IMR-90 (cell line): ENCODE data around the gene MLST8. TPM values are rescaled to one million over a fixed set of nuclear protein-coding genes. Genes with fewer than 3 reads are reported as not detected.
"Not testable (repeated sequence)": the region's sequence is repeated elsewhere in the genome, so short reads cannot be mapped to it uniquely, and the experiment has no call there.

Experiments
- ATAC-seq: fragments of 200-7000 bp; cut with Tn5 transposase; 2 replicates; pipeline ENCODE4 v1.9.1; 2020; ENCODE audit warnings: low read depth, mild to moderate bottlenecking, moderate library complexity
- BruUV-seq: library from RNA; stranded (reverse); fragments of 400-500 nt; replicated peaks from 2 replicates; lab custom pipeline; 2021; lab: Mats Ljungman, UMichigan
- CTCF ChIA-PET: fragments of 300-600 bp; formaldehyde crosslinking; extraction: SDS; loops from one replicate; lab custom pipeline; 2021; ENCODE audit warnings: antibody characterized with exemption; lab: Yijun Ruan, JAX
- POLR2A ChIA-PET: fragments of 300-600 bp; sonication (Branson Sonifier 250); formaldehyde crosslinking; loops from one replicate; lab custom pipeline; 2022; ENCODE audit warnings: antibody characterized with exemption; ENCODE audit not compliant: unreplicated experiment; lab: Charles Lee
- DNase-seq: peaks from one replicate; pipeline ENCODE4 v3.0.0; 2013
- H2AFZ ChIP-seq: replicated peaks from 2 replicates; pipeline ENCODE3; 2013; ENCODE audit warnings: low read length, mild to moderate bottlenecking; ENCODE audit not compliant: poor library complexity
- H2AK5ac ChIP-seq: 2 replicates; pipeline ENCODE4 v1.6.1; 2013; ENCODE audit warnings: low read depth, low read length, inconsistent platforms
- H2AK9ac ChIP-seq: replicated peaks from 2 replicates; pipeline ENCODE3; 2013; ENCODE audit warnings: mild to moderate bottlenecking, low read depth, low read length, moderate library complexity; ENCODE audit not compliant: poor library complexity
- H2BK120ac ChIP-seq: 2 replicates; pipeline ENCODE4 v1.6.1; 2013; ENCODE audit warnings: low read depth, low read length, inconsistent platforms
- H2BK15ac ChIP-seq: 3 replicates; pipeline ENCODE4 v1.6.1; 2013; ENCODE audit warnings: low read depth, low read length, inconsistent platforms
- H2BK20ac ChIP-seq: 2 replicates; pipeline ENCODE4 v1.6.1; 2013; ENCODE audit warnings: low read depth, mild to moderate bottlenecking, inconsistent platforms, low read length, moderate library complexity
- H2BK5ac ChIP-seq: 2 replicates; pipeline ENCODE4 v1.6.1; 2013; ENCODE audit warnings: mild to moderate bottlenecking, low read depth, low read length, inconsistent platforms; ENCODE audit not compliant: poor library complexity, severe bottlenecking
- H3K14ac ChIP-seq: replicated peaks from 2 replicates; pipeline ENCODE4 v1.6.1; 2013; ENCODE audit warnings: low read depth, low read length, inconsistent platforms
- H3K18ac ChIP-seq: 2 replicates; pipeline ENCODE4 v1.6.1; 2013; ENCODE audit warnings: low read depth, low read length, control low read depth
- H3K23ac ChIP-seq: 2 replicates; pipeline ENCODE4 v1.6.1; 2013; ENCODE audit warnings: low read depth, low read length, inconsistent platforms
- H3K27ac ChIP-seq: 2 replicates; pipeline ENCODE4 v1.5.1; 2013; ENCODE audit warnings: mild to moderate bottlenecking, control low read depth, low read length; ENCODE audit not compliant: insufficient read depth
- H3K27me3 ChIP-seq: 2 replicates; pipeline ENCODE4 v1.6.1; 2013; ENCODE audit warnings: low read length; ENCODE audit not compliant: control insufficient read depth, insufficient read depth
- H3K36me3 ChIP-seq: 2 replicates; pipeline ENCODE4 v1.6.1; 2013; ENCODE audit warnings: low read length, mixed read lengths; ENCODE audit not compliant: control insufficient read depth, insufficient read depth
- H3K4ac ChIP-seq: 2 replicates; pipeline ENCODE4 v1.6.1; 2013; ENCODE audit warnings: low read depth, low read length, inconsistent platforms
- H3K4me1 ChIP-seq: 2 replicates; pipeline ENCODE4 v1.6.1; 2013; ENCODE audit warnings: low read length, mixed read lengths; ENCODE audit not compliant: control insufficient read depth, insufficient read depth
- H3K4me2 ChIP-seq: 2 replicates; pipeline ENCODE4 v1.6.1; 2013; ENCODE audit warnings: low read depth, mild to moderate bottlenecking, control low read depth, low read length, moderate library complexity
- H3K4me3 ChIP-seq: 2 replicates; pipeline ENCODE4 v1.5.1; 2013; ENCODE audit warnings: low read depth, mild to moderate bottlenecking, control low read depth, low read length, moderate library complexity; ENCODE audit not compliant: insufficient read depth
- H3K56ac ChIP-seq: 2 replicates; pipeline ENCODE4 v1.6.1; 2013; ENCODE audit warnings: low read length, inconsistent platforms; ENCODE audit not compliant: insufficient read depth; ENCODE audit errors: extremely low read depth
- H3K79me1 ChIP-seq, 2 experiments: 2 replicates each; pipeline ENCODE4 v1.6.1; 2013; ENCODE audit warnings: low read length in 2 of 2, inconsistent platforms in 1 of 2, low read depth in 1 of 2
- H3K9ac ChIP-seq: 2 replicates; pipeline ENCODE4 v1.6.1; 2013; ENCODE audit warnings: low read depth, low read length, control low read depth
- H3K9me1 ChIP-seq: 2 replicates; pipeline ENCODE4 v1.6.1; 2013; ENCODE audit warnings: low read length, inconsistent platforms; ENCODE audit not compliant: insufficient read depth
- H3K9me3 ChIP-seq: 2 replicates; pipeline ENCODE4 v1.6.1; 2013; ENCODE audit warnings: low read length; ENCODE audit not compliant: control insufficient read depth, insufficient read depth
- H4K20me1 ChIP-seq: 2 replicates; pipeline ENCODE4 v1.6.1; 2013; ENCODE audit warnings: low read length, inconsistent platforms; ENCODE audit not compliant: insufficient read depth
- H4K5ac ChIP-seq: 2 replicates; pipeline ENCODE4 v1.6.1; 2013; ENCODE audit warnings: mild to moderate bottlenecking, low read depth, low read length, control low read depth
- H4K8ac ChIP-seq, 2 experiments: 2 replicates each; pipeline ENCODE4 v1.6.1; 2013; ENCODE audit warnings: low read depth in 2 of 2, low read length in 2 of 2, control low read depth in 1 of 2, inconsistent platforms in 1 of 2
- H4K91ac ChIP-seq: 2 replicates; pipeline ENCODE4 v1.6.1; 2013; ENCODE audit warnings: low read depth, low read length, inconsistent platforms; ENCODE audit not compliant: insufficient read depth
- WGBS, 2 experiments: methylation state at CpG; one replicate each; pipeline versions ENCODE4 v1.1.5 to v1.1.7; 2013; ENCODE audit warnings: missing lambda C conversion rate in 2 of 2; ENCODE audit not compliant: insufficient read length in 1 of 2; ENCODE audit errors: extremely low coverage in 2 of 2; 5-methylcytosine and 5-hydroxymethylcytosine counted together
- dilution Hi-C: fragments of 300-500 bp; cut with HindIII; formaldehyde crosslinking; loops from one replicate; pipeline ENCODE4 v1.14.3; 2018; ENCODE audit warnings: low sequenced_read_pairs; ENCODE audit not compliant: unreplicated experiment
- in situ Hi-C: fragments of 300-500 bp; cut with MboI; formaldehyde crosslinking; loops from 3 replicates; pipeline ENCODE4 v1.14.3; 2019; ENCODE audit warnings: low sequenced_read_pairs, inconsistent platforms, mixed read lengths
- intact Hi-C: fragments of 100-400 bp; cut with micrococcal nuclease; formaldehyde crosslinking; loops from 2 replicates; pipeline ENCODE4 v1.10.0; 2022
- polyA plus RNA-seq, 3 experiments: library from polyadenylated mRNA; depleted of rRNA; stranded (reverse); fragments of >200 nt; gene quantifications; 2 replicates each; pipeline ENCODE4 v1.2.3, GENCODE V29; 2012; ENCODE audit warnings: low replicate concordance in 1 of 3
- total RNA-seq: library from RNA; depleted of rRNA; stranded (reverse); fragments of >200 nt; gene quantifications from 2 replicates; pipeline ENCODE4 v1.2.3, GENCODE V29; 2012

The MLST8 gene
- total and polyA plus RNA-seq, 2 of the 4 experiments (the other 2 are of a cell fraction): 34.4 to 93.7 TPM

GRCh38 chr16:2240331-2240730 lies 35.1 kb downstream of the MLST8 start:
- dilution Hi-C loops, BruUV-seq, H2BK5ac ChIP-seq, H3K9me1 ChIP-seq, H2AFZ ChIP-seq, POLR2A ChIA-PET, H3K4me3 ChIP-seq, H3K4me2 ChIP-seq, H2AK5ac ChIP-seq, in situ Hi-C loops, H2AK9ac ChIP-seq, H2BK15ac ChIP-seq, H3K4me1 ChIP-seq, CTCF ChIA-PET, H3K4ac ChIP-seq, ATAC-seq, H3K27ac ChIP-seq, H3K9ac ChIP-seq, H4K91ac ChIP-seq, H2BK20ac ChIP-seq, H3K14ac ChIP-seq, H3K18ac ChIP-seq, H4K5ac ChIP-seq, H3K23ac ChIP-seq, H2BK120ac ChIP-seq, H3K56ac ChIP-seq, H4K8ac ChIP-seq, H3K27me3 ChIP-seq, DNase-seq, intact Hi-C loops, H3K9me3 ChIP-seq: not testable (repeated sequence)
- no CpG with 5 or more reads among the region's 9 CpGs for WGBS, 2 experiments
- Histone ChIP-seq H3K36me3 (peaks cover 40% of the 10 kb centered on the region), H3K79me1 (peaks cover 6 to 12% of the 10 kb centered on the region in 2 experiments; a peak in 3 of 4 replicates), H4K20me1 (peaks cover 14% of the 10 kb centered on the region)
